COLO829 (cell line): ENCODE measurements around the gene PTPRA.
"Not testable (repeated sequence)": the region's sequence is repeated elsewhere in the genome, so short reads cannot be mapped to it uniquely, and the experiment has no call there.

Experiments used
- DNase-seq: peaks from one replicate; pipeline ENCODE4 v3.0.0; 2012; ENCODE audit warnings: low spot score

The PTPRA gene

DNA sequence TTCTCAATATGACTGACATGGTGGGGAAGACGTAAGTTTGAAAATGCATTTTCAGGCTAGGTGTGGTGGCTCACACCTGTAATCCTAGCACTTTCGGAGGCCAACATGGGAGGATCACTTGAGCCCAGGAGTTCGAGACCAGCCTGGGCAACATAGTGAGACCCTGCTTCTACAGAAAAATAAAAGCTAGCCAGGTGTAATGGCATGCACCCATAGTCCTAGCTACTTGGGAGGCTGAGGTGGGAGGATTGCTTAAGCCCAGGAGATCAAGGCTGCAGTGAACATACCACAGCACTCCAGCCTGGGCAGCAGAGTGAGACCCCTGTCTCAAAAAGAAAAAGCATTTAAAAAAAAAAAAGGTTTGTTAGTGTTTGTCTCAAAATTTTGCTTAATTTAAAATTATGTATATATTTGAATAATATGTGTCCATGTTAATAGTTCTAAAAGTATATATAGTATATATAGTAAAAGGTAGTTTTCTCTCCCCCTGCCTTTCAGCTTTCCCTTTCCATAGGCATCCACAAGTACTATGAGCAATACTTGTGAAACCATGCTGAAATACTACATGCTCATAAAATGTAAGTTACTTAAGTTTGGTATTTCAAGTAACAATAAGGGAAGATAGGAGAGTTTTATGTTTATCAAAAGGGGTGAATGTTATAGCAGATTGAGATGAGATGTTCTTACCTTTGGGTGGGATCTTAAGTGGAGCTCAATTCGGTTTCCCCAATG is 15.1 kb downstream of the PTPRA start:
- DNase-seq, result no peak

DNA sequence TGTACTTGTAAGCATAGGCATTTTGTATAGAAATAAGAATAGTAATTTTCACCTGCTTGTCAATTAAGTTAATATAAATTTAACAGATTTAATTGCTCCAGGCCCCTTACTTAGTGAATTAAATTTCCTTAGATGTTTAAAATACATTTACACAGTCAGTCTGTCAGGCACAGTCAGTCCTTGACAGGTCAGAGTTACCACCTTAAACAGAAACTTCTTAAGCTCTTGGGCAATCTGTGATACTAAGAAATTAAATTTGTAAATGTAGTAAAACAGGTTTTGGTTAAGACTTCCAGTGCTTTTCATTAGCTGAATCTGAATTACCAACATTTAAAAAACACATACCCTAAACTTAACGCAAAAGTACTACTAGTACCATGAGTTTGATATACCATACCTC is 15.9 kb downstream of the PTPRA start:
- no peak for DNase-seq

DNA sequence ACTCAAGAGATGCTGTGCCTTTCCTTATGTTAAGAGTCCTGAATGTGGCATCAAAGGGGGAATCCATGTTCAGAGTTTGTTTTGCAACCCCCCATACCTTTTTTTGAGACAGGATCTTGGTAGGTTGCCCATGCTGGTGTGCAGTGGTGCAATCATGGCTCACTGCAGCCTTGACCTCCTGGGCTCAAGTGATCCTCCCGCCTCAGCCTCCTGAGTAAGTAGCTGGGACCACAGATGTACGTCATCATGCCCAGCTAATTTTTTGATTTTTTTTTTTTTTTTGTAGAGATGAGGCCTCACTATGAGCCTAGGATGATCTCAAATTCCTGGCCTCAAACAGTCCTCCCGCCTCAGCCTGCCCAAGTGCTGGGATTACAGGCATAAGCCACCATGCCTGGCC is 16.5 kb downstream of the PTPRA start:
- DNase-seq, result no peak

DNA sequence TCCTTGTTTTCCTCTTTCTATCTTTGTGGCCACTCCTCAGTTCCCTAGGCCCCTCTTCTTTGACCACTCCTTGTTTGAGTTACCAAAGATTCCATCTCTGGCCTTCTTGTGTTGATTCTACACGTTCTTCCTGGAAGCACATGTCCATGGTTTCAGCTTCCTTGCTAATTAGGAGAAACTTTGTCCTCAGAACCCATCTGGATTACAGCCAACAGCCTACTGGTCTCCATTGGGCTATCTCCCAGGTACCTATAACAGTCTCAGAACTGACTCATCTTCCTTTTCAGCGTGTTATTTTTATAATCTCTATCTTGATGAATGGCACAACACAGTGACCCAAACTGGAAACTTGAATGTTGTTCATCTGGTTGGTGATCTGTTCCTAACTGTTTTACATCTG is 17.5 kb downstream of the PTPRA start:
- DNase-seq, result peak; percentile 47

DNA sequence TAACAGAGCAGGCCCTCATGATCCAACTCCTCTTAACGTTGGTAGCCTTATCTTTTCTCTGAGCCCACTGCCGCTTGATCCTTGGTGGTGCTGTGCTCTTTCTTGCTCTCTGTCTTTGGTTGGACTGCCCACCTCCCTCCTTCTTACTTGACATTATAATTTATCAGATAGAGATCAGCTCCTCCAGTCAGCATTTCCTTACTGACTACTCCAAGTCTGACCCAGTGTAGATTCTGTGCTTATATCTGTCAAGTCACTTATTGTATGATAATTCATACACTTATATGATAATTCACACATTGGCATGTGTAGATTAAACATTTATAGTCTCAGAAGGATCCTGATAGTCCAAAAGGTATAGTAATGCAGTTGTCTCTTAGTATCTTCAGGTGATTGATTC is 18.1 kb downstream of the PTPRA start:
- DNase-seq, result no peak

DNA sequence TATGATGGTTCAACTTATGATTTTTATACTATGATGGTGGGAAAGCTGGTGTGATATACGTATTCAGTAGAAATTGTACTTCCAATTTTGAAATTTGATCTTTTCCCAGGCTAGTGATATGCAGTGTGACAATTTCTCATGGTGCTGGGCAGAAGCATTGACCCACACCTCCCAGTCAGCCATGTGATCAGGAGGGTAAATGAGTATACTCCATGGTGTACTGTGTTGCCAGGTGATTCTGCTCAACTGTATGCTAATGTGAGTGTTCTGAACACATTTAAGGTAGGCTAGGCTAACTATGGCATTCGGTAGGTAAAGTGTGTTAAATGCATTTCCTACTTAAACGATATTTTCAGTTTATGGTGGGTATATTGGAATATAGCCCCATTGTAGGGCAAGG is 19.1 kb downstream of the PTPRA start:
- no peak for DNase-seq

DNA sequence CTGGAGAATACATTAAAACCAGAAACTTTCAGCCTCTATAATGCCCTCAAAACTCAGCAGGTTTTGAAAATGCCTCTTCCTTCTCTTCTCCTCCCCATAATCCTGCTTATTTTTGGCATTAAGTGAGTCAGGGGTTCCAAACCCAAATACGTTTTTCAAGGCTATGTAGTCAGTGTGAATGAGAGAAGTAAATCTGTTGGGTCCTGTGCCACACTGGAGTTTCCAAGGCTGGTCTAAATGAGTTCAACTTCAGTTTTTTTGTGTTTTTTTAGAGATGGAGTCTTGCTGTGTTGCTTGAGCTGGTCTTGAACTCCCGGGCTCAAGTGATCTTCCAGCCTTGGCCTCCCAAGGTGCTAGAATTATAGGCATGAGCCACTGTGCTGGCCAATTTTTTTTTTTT is 20.9 kb downstream of the PTPRA start:
- DNase-seq, result no peak

DNA sequence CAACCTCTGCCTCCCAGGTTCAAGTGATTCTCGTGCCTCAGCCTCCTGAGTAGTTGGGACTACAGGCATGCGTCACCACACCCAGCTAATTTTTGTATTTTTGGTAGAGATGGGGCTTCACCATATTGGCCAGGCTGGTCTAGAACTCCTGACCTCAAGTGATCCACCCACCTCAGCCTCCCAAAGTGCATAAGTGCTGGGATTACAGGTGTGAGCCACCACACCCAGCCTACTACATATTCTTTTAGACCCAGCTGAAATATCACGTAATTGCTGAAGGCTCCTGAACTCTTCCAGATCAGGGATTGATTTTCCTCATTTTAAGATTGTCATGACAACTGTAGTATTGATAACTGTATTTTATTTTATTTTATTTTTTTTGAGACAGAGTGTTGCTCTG is 21.9 kb downstream of the PTPRA start:
- not testable (repeated sequence) for DNase-seq

DNA sequence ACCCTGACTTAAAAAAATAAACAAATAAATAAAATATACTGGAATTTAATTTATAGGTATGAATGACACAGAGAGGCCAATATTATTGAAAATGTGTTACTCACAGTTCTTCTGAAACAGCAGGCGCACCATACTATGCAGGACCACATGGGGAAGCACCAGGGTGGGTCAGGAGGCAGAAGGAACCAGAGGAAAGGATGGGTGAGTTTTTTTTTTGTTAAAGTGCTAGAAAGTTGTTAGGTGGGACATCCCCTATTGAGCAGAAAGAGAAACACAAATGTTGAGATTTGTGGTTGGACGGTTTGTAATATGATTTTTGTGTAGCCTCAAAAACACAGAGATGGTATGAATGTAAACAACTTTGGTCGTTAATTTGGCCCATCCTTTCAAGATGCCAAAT is 26.0 kb downstream of the PTPRA start:
- DNase-seq, result no peak

DNA sequence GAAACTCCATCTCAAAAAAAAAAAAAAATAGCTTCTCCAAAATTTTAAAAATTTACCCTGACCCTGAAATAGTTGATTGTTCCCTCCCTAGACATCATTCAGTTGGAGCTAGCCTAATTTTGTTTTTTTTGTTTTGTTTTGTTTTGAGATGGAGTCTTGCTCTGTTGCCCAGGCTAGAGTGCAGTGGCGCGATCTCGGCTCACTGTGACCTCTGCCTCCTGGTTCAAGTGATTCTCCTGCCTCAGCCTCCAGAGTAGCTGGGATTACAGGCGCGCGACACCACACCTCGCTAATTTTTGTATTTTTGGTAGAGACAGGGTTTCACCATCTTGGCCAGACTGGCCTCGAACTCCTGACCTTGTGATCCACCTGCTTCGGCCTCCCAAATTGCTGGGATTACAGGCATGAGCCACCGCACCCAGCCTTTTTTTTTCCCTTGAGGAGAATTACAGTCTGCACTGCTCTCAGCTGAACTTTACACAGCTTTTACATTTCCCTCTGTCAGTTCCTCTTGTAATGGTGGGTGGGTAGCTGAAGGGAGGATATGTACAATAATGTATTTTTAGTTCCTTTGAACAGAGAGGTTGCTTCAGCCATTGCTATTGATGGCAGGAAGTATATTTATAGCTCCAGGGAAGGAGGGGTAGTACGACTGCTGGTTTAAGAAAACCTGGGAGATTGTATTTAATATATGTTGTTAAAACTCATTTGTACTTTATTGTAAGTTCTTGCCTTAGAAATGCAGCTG is 27.7 kb downstream of the PTPRA start:
- DNase-seq, result peak; percentile 22

DNA sequence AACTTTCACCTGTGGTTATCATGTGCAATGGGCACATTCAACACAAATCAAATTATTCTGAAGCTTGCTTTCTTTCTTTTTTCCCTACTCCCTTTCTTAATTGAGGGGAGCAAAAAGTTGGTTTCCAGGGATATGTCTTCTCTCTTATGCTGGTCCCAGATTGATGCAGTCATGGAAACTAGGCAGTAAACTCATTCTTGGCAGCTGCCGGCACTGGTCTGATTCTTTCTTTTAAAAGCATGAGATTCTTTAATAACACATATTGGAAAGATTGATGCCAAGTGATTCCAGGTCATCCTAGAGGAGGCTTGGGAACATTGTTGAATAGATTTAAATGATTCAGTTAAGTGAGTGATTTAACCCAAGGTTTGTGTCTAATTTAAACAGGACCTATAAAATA is 29.0 kb downstream of the PTPRA start:
- no peak for DNase-seq

DNA sequence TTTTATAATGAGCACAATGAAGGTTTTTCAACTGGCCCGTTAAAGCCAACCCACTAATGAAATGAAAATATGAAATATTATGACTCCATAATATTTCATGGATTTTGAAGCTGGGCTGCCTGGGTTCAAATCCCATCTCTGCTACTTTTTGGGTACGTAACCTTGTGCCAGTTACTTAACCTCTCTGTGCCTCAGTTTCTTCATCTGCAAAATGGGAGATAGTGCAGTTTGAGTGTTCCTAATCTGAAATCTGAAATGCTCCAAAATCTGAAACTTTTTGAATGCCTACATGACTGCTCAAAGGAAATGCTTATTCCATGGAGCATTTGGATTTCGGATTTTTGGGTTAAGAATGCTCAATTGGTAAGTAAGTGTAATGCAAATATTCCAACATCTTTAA is 29.5 kb downstream of the PTPRA start:
- DNase-seq, result no peak

DNA sequence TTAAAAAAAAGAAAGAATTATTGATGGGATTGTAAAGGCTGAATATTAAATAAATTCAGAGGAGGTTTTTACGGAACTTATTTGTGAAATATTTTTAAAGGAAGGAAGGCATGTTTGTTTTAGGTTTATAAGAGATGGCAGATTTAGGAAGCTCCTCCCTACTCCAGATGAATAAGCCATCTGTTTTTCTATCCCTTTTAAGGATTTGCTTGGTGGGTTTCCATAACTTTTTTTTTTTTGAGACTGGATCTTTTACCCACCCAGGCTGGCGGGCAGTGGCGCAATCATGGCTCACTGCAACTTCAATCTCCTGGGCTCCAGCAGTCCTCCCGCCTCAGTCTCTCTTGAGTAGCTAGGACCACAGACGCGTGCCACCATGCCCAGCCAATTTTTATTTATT is 30.4 kb downstream of the PTPRA start:
- no peak for DNase-seq

DNA sequence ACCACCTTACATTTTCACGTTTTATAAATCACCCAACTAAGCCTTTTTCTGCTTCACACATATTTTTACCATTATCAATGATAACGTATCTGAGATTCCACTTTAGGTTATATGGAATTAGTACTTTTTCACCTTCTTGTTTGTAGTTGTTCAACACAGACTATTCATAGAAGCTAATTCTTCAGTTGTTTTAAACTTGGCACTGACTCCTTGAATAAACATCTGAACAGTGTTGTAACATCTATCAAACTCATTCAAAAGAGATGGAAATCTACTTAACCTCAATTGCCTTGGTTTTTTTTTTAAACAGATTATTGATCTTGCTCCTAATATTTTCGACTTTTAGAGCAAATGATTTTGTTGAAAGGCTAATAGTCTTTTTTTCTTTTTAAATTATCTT is 34.2 kb downstream of the PTPRA start:
- no peak for DNase-seq

DNA sequence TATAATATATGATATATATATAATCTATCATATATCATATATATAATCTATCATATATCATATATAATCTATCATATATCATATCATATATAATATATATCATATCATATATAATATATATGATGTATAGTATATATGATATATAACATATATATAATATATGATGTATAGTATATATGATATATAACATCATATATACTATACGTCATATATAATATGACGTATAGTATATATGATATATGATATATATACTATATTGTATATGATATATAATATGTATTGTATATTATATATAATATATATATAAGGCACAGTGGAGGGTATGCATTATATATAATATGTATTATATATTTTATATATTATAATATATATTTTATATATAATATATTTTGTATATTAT is 36.7 kb downstream of the PTPRA start:
- no peak for DNase-seq

DNA sequence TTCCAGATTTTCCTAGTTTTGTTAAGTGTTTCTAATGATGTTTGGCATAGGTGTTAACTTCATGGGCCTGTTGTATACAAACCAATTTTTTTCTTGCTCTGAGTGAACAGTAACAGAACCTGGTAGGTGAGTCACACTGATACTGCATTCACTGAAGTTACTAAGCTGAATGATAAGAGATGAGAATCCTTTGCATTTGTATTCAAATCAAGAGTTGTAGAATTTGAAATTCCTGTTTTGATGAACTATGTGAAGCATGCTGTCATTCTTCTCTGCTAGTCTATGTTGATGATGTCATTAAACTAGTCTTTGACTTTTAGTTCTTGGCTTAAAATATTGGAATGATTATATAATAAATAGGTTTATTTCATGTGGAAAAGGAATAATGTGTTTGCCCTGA is 37.9 kb downstream of the PTPRA start:
- no peak for DNase-seq

DNA sequence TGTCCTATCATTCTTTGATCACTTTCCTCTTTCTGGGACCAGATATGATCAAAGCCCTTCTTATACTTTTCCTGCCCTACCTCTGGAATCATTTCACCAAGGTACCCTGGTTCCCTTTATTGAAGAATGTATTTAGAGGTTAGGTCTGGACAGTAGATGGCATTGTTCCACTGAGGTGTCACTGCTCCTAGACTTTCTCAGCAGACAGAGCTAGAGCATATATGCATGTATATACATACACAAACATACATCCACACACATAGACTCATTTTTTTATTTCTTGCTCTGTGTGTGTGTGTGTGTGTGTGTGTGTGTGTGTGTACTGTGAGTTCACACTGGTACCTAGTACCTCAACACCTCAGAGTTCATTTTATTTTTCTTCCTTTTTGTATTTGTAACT is 40.9 kb downstream of the PTPRA start:
- no peak for DNase-seq

DNA sequence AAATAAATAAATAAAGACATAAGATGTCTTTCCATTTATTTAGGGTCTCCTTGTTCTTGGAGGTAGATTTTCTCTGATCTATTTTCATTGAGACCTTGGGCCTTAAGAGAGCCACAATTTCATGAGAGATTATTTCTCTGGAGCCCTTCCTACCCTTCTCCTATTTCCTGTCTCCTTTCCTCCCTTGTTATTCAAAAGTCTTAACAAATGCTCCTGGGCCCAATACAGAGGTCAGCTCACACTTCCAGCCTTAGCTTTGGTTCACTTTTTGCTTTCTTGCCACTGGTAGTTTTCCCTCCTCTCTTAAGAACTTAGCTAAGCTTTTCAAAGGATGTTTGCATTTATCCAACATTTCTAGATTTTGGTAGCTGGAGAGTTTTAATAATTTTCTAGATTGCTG is 44.0 kb downstream of the PTPRA start:
- no peak for DNase-seq

DNA sequence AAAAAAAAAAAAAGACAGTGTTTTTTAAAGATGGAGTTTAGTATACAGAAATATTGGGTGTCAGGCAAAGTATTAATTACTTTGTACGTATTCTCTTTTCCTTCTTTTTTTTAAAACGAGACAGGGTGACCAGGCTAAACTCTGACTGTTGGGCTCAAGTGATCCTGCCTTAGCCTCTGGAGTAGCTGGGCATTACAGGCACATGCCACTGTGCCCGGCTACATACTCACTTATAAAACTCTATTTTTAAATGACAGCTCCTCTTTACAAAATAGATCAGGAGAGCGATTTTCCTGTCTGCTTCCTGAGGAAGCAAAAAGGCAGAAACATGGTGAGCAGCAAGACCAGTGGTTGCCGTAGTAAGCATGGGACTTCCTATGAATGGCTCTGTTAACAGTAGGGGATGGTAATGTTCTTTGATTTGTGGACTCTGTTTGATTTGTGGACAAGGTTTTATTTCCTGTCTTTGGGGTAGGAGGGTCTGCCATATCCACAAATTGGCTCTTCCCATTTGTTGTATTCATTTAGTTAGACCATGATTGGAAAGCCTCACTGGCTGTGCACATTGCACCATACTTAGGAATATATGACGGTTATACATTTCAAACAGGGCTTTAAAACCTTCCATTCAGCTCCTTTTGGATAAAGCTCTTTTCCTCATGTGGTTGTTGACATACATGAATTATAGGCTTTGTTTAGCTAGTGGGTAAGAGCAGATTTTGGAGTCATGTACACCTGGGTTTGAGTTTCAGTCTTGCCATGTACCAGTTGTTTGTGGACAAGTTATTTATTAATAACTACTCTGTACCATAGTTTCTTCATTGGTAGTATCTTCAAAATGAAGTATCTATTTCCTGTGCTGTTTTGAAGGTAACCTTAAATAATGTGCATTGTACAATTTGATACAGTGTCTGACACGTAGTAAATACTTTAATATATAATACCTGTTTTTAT is 45.1 kb downstream of the PTPRA start:
- no peak for DNase-seq

DNA sequence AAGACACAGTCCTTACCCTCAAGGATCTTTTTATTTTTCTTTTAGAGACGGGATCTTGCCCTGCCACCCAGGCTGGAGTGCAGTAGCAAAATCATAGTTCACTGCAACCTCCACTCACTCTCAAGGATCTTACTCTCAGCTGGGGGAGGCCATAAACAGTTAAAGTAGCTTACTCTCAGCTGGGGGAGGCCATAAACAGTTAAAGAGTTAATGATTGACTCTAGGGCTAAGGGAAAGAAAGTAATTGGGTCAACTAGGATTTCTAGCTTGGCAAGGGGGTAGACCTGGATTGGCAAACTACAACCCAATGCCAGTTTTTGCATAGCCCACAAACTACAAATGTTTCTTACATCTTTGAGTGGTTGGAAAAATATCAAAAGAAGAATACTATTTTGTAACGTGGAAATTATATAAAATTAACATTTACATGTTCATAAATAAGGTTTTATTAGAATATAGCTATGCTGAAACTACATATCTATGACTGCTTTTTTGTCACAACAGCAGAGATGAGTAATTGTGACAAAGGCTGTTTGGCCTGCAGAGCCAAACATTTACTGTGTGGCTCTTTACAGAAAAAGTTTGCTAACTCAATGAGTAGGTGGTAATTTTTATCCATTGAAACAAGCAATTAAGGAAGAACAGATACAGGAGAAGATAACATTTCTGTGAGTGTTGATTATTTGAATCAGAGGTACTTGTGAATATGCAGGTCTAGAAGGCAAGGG is 46.4 kb downstream of the PTPRA start:
- no peak for DNase-seq

DNA sequence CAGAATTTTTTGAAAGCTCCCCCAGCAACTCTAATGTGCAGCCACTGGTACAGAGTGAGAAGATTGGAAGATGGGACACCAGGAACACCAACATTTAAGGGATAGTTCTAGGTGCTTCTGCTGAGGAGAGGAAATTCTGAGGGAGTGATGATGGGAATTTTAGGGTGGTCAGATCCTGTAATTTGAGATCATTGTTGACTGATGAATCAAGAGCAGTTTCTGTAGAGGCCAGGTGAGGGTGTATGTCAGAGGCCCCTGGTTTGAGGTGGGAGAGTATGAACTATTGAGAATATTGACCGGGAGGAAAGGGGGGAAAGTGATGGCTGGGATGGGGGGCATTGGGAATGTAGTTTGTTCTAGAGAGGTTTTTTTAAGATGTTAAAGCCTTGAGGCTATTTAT is 47.2 kb downstream of the PTPRA start:
- no peak for DNase-seq

DNA sequence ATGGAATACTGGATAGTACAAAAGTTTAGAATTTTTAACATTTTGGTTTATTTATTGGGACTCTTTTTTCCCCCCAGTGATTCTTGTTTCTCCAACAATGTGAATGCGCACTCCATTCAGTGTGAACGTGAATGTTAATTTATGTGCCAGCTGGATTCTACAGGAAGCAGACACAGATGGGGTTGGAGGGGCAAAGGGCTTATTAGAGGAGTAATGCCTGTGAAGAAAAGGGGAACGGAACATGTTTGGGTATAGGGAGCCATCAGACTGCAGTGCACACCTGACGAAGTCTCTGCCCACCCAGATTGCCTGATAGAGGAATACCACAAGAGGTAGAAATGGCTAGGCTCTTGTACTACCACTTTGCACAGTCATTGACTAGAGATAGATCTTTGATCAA is 48.2 kb downstream of the PTPRA start:
- no peak for DNase-seq
